ENCODE measurements around the gene CHRNA4.

The CHRNA4 gene

GRCh38 chr20:63295422-63295821 lies 65.7 kb downstream of the CHRNA4 start:
- TF ChIP-seq EZH2 (IDR thresholded peaks at IDR 0.05; ENCODE audit: borderline replicate concordance, low read depth, low read length, severe bottlenecking), result no peak
- TF ChIP-seq CTCF (IDR thresholded peaks at IDR 0.05; ENCODE audit: borderline replicate concordance, extremely low read depth, low read length, poor library complexity, severe bottlenecking), result peak; percentile 35
- no peaks in the 10 kb centered on the region for H3K4me1 ChIP-seq (ENCODE audit: insufficient read depth, low read length)
- no peak overlapping the region for H3K4me2 ChIP-seq (ENCODE audit: insufficient read depth, low read length)
- peaks cover 37% of the 10 kb centered on the region for H4K20me1 ChIP-seq (ENCODE audit: insufficient read depth, low read length)
- peaks cover 10% of the 10 kb centered on the region for H3K27me3 ChIP-seq (ENCODE audit: insufficient read depth, low read length, poor library complexity)
- H3K9me3 ChIP-seq (ENCODE audit: insufficient read depth, low read length, severe bottlenecking), result no peaks in the 10 kb centered on the region
- no peaks in the 10 kb centered on the region for H3K79me2 ChIP-seq (ENCODE audit: insufficient read depth, low read length)
- DNase-seq (no peak), ATAC-seq (ENCODE audit: insufficient read depth, low read depth) (no peak)
- no peak overlapping the region for H3K4me3 ChIP-seq (ENCODE audit: low read depth in 1 of 2, low read length in 2 of 2)
- no peak overlapping the region for H3K9ac ChIP-seq (ENCODE audit: low read depth, low read length)
- H3K27ac ChIP-seq (ENCODE audit: low read length), result no peak overlapping the region
- no peaks in the 10 kb centered on the region; the same call in 1 of the 2 replicates for H3K36me3 ChIP-seq (ENCODE audit: insufficient read depth, low read length)
- H2AFZ ChIP-seq (ENCODE audit: low read depth, low read length), result no peak overlapping the region

- Histone ChIP-seq H3K9ac (ENCODE audit: low read depth, low read length) (no peak overlapping the region), H3K4me1 (ENCODE audit: insufficient read depth, low read length) (no peaks in the 10 kb centered on the region), H3K4me2 (ENCODE audit: insufficient read depth, low read length) (no peak overlapping the region), H3K27ac (ENCODE audit: low read length) (no peak overlapping the region), H3K36me3 (ENCODE audit: insufficient read depth, low read length) (peaks cover under 1% of the 10 kb centered on the region; the same call in 1 of the 2 replicates), H3K27me3 (ENCODE audit: insufficient read depth, low read length, poor library complexity) (peaks cover 10% of the 10 kb centered on the region), H3K79me2 (ENCODE audit: insufficient read depth, low read length) (no peaks in the 10 kb centered on the region), H3K9me3 (ENCODE audit: insufficient read depth, low read length, severe bottlenecking) (no peaks in the 10 kb centered on the region), H2AFZ (ENCODE audit: low read depth, low read length) (no peak overlapping the region), H3K4me3 (ENCODE audit: low read depth in 1 of 2, low read length in 2 of 2) (no peak overlapping the region), H4K20me1 (ENCODE audit: insufficient read depth, low read length) (peaks cover 41% of the 10 kb centered on the region)
- TF ChIP-seq EZH2 (IDR thresholded peaks at IDR 0.05; ENCODE audit: borderline replicate concordance, low read depth, low read length, severe bottlenecking), result no peak
- TF ChIP-seq CTCF (IDR thresholded peaks at IDR 0.05; ENCODE audit: borderline replicate concordance, extremely low read depth, low read length, poor library complexity, severe bottlenecking), result no peak
- ATAC-seq (ENCODE audit: insufficient read depth, low read depth) (no peak), DNase-seq (no peak)
These were observed 66.1 kb downstream of the CHRNA4 start for GRCh38 chr20:63295018-63295417.

- Histone ChIP-seq H3K9me3 (ENCODE audit: insufficient read depth, low read length, severe bottlenecking) (no peaks in the 10 kb centered on the region), H3K36me3 (ENCODE audit: insufficient read depth, low read length) (peaks cover 5% of the 10 kb centered on the region), H3K79me2 (ENCODE audit: insufficient read depth, low read length) (no peaks in the 10 kb centered on the region), H3K9ac (ENCODE audit: low read depth, low read length) (no peak overlapping the region), H3K27ac (ENCODE audit: low read length) (no peak overlapping the region), H2AFZ (ENCODE audit: low read depth, low read length) (no peak overlapping the region), H4K20me1 (ENCODE audit: insufficient read depth, low read length) (peaks cover 46% of the 10 kb centered on the region), H3K4me1 (ENCODE audit: insufficient read depth, low read length) (no peaks in the 10 kb centered on the region), H3K4me2 (ENCODE audit: insufficient read depth, low read length) (no peak overlapping the region), H3K27me3 (ENCODE audit: insufficient read depth, low read length, poor library complexity) (peaks cover 10% of the 10 kb centered on the region), H3K4me3 (ENCODE audit: low read depth in 1 of 2, low read length in 2 of 2) (no peak overlapping the region)
- TF ChIP-seq EZH2 (IDR thresholded peaks at IDR 0.05; ENCODE audit: borderline replicate concordance, low read depth, low read length, severe bottlenecking), result no peak
- TF ChIP-seq CTCF (IDR thresholded peaks at IDR 0.05; ENCODE audit: borderline replicate concordance, extremely low read depth, low read length, poor library complexity, severe bottlenecking), result no peak
- ATAC-seq (ENCODE audit: insufficient read depth, low read depth), result no peak
- no peak for DNase-seq
These were observed 66.6 kb downstream of the CHRNA4 start for GRCh38 chr20:63294536-63294900.
